NCI-H1417 (cell line): ENCODE results near the gene RMND5A.

Experiments
- DNase-seq, 3 experiments: peaks; one replicate each; lab custom pipeline; 2025; lab: John Stamatoyannopoulos, UW

The RMND5A gene

GRCh38 chr2:86791573-86791972 is 71.5 kb downstream of the RMND5A start:
- no peak for DNase-seq

- DNase-seq: no peak
These were observed 73.7 kb downstream of the RMND5A start for GRCh38 chr2:86793752-86794151.

DNA sequence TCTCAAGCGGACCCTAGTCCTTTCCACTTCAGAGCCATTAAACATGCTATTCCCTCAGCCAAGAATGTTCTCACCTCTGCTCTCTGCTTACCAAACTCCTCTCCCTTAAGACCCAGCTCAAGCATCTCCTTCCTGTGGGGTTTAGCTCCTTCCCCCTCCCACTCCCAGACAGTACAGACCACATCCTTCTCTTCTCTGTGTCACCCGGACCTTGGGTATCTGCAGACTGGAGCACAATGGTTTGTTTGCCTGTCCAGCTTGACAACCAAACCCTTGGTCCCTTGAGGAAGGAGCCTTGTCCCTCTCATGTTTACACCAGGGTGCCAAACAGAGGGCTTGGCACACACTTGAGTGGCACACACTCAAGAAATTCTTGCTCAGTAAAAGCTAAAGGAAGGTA is 74.8 kb downstream of the RMND5A start:
- DNase-seq: no peak

GRCh38 chr2:86800856-86801567 is 80.9 kb downstream of the RMND5A start:
- no peak for DNase-seq

GRCh38 chr2:86806059-86806857 is 86.2 kb downstream of the RMND5A start:
- DNase-seq: no peak

DNA sequence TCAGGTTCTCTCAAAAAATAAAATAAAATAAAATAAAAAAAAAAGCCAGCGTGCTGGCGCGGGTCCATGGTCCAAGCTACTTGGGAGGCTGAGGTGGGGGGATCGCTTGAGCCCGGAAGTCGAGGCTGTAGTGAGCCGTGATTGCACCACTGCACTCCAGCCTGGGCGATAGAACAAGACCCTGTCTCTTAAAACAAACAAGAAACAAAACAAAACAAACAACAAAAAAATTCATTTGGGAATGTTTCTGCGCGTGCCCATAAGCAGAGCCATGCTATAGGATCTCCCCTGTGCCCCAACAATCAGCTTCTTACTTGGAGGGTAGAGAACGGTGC is 87.0 kb downstream of the RMND5A start:
- DNase-seq: no peak

DNA sequence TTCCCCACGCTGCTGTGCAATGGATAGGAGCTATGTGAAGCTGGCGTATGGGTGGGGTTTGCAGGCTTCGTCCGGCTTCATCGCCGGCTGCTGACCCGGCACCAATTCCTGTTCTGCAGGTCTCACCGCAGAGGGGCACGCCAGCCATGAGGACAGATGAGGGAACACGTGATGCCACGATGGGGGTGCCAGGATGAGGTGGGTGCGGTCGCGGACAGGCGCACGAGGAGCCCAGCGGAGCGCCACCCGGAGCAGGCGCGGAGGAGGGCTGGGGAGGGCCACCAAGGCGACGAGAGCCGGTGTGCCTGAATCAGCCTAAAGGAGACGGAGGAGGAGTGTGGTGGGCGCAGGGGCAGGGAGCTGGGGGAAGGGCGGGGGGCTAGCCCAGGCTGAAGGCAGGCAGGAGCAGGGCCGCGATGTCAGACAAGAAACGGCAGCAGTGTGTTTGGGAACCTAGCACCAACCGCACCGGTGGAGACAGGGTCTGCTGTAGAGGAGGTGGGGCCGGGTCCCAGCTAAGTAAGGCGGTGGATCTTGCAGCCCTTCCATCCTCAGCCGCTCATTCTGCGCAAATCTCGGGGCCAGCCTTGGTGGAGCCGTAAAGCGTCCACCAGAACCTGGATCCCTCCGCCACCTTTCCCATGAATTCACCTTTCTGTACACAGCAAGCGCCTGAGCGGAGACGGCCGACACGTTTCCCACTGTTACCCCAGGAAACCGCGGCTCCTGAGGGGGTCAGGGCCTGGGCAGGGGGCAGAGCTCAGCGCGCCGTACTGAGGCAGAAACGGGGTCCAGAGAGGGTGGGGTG is 87.6 kb downstream of the RMND5A start:
- peak in 2 of 3 experiments; percentile 85 to 88 for DNase-seq

DNA sequence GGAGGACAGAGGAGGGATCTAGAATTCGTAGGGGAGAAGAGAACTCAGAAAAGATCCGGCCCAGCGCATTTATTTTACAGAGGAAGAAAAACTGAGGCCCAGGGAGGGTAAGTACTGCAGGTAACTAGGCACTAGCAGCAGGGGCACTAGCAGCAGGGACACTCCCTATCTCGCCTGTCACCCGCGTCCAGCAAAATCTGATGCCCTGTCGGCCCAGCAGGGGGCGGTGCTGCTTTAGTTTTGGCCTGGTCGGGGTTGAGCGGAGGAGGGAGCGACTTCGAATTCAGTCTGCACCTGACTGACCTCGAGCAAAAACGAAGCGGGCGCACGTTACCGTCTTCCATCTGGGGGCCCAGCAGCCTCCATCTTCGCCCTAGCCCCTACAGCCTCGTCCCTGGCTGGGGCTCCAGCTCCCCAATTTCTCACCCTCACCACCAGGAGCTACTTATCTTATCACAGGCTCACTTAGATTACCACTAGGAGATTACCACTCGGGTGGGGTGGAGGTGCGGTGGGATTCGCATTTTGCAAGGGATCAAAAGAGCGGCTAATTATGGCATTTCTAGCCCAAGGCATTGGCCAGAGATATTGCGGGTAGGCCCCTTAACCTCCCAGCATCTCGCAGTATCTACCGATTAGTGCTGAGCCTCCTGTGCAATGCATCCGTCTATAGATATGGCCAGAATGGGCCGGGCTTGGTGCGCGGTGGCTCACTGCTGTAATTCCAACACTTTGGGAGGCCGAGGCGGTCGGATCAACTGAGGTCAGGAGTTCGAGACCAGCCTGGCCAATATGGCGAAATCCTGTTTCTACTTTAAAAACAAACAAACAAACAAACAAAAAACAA is 88.4 kb downstream of the RMND5A start:
- DNase-seq: peak; percentile 76 to 94 (median 87)

DNA sequence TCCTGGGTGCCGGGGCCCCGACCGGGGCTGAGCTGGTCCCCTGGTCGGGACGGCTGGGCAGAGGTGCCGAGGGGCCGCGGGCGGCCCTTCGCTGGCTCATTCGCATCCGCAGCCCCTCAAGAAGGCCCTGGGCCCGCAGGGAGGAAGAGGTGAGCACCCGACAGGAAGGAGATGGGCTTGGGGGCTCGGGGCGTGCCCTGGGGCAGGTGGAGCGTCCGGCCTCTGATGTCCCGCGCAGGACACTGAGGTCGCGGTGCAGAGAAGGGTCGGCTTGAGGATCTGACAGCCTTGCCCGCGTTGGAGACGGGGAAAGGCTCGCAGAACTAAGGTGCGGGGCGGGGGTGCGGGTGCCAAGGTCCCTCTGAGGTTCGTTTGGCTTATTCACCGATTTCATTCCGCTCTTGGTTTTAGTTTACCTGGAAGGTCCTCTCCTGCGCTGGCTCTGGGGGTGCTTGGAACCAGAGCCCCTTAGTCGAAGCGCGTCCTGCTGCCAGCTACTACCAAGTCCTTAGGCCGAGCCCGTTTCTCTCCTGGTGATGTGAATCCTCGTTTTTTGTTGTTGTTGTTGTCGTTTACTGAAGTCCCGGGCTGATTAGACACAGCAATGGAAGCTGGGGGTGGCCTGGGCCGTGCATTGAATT is 89.5 kb downstream of the RMND5A start:
- DNase-seq: no peak

DNA sequence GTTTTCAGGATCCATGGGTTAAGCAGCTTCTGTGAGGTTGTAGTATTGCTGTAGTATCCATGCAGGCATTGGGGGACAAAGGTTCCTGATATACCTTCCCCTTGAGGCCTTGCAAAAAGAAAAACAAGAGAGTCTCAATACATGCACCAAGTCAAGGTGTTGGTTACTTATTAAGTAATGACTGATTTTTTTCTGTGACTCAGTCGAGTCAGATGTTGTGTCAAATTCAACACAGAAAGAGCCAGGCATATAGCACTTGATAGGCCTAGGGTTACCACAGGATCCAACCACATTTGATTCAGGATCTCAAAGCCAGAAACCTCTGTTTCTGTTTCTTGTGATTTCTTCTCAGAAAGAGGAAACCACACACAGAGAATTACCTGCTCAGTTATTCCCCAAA is 95.5 kb downstream of the RMND5A start:
- no peak for DNase-seq

DNA sequence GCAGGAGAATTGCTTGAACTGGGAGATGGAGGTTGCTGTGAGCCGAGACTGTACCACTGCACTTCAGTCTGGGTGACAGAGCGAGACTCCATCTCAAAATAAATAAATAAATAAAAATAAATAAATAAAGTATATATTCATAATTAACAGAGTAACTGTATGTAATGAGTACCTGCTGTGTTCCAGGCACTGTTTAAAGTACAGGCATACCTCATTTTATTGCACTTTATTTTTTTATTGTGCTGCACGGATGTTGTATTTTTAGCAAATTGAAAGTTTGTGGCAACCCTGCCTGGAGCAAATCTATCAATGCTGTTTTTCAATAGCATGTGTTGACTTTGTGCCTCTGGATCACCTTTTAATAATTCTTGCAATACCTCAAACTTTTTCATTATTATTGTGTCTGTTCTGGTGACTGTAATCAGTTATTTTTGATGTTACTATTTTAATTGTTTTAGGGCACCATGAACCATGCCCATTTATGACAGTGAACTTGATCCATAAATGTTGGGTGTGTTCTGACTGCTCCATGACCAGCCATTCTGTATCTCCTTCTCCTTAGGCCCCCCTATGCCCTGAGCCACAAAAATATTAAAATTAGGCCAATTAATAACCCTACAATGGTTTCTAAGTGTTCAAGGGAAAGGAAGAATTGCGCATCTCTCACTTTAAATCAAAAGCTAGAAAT is 98.2 kb downstream of the RMND5A start:
- no peak for DNase-seq

DNA sequence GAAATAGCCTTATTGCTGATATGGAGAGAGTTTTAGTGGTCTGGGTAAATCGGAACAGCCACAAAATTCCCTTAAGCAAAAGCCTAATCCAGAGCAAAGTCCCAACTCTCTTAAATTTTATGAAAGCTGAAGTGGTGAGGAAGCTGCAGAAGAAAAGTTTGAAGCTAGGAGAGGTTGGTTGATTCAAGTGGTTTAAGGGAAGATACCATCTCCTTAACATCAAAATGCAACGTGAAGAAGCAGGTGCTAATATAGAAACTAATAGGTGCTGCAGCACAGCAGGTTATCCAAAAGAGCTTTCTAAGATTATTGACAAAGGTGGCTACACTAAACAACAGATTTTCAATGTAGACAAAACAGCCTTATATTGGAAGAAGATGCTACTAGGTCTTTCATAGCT is 98.9 kb downstream of the RMND5A start:
- DNase-seq: no peak

- no peak for DNase-seq
These were observed 101.2 kb downstream of the RMND5A start for GRCh38 chr2:86821306-86821705.

GRCh38 chr2:86821842-86822241 is 101.8 kb downstream of the RMND5A start:
- DNase-seq: no peak

GRCh38 chr2:86822668-86823345 is 102.7 kb downstream of the RMND5A start:
- no peak for DNase-seq

DNA sequence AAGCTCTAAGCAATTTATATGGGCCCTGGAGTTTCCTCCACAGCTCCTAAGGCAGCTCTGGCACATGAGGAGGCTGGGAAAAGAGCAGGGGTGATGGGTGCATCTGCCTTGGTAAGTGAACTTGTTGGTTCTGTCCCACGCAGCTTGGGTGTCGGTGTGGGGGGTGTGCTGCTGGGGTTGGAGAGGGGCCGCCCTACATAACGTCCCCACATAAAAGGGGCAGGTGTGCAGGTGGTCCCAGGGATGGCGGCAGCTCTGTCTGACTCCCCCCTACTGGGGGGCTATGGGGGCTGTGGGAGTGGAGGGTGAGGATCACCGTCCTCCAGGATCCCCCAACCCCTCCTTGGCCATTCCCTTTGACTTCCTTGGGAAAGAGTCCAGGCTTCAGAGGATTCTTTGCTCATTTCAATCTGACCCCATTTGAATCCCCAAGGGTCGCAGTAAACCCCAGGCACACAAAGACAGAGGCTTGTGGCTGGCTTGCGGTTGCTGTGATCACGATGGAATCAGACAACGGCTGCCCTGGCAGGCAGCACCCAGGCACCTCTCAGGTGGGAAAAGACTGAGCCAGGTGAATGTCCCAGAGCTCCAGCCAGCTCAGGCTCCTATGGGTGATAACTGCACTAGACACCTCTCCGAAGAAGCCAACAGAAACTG is 105.1 kb downstream of the RMND5A start:
- DNase-seq: no peak

GRCh38 chr2:86825693-86826381 is 105.7 kb downstream of the RMND5A start:
- DNase-seq: no peak

DNA sequence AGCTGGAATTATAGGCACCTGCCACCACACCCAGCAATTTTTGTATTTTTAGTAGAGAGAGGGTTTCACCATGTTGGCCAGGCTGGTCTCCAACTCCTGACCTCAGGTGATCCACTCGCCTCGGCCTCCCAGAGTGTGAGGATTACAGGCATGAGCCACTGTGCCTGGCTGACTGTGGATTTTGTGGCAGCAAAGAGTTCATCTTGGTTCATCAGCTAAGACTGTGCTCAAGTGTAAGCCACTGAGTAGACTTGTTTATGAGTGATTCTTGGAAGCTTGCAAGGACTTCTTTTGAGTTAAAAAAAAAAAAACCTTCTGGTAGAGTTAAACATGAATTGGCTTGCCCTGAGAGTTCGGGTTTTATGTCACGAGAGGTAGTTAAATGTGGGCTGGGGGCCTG is 106.9 kb downstream of the RMND5A start:
- DNase-seq: no peak
